Stimulated activated CD8-positive, alpha-beta memory T cell treated with anti-CD3 and anti-CD28 coated beads, Interleukin-15, amount 100 ng/mL, for 1 hour (primary cell): ENCODE results near the gene ADIG.
A peak's percentile ranks its signal among the peaks of the same experiment; 100 is the strongest.

Source experiments
- DNase-seq: peaks from one replicate; pipeline ENCODE4 v3.0.0-alpha.2; 2020; ENCODE audit warnings: low read depth

ADIG gene

DNA sequence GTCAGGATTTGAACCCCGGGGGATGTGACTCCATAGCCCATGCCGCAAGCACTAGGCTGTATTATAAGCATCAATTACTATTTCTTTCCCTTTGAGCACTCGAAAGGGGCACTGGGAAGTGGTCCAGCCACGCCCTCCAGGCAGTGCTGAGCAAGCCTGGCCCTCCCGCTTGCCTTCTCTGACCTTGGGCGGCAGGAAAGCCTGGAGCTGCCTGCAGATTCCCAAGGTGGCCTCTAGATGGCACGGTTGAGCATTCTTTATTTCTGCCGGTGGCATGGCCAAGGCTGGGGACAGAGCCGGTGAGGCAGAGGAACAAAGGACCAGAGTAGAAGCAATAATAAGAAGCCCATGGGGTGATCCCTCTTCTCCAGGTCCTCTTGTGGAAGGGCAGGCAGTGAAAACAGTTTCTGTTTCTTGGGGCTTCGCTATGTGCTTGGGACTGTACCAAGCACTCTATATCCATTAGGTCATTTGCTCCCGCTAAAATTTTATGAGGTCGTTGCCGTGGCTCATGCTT, 52.6 kb downstream of the ADIG start:
- DNase-seq, result peak; percentile 23

DNA sequence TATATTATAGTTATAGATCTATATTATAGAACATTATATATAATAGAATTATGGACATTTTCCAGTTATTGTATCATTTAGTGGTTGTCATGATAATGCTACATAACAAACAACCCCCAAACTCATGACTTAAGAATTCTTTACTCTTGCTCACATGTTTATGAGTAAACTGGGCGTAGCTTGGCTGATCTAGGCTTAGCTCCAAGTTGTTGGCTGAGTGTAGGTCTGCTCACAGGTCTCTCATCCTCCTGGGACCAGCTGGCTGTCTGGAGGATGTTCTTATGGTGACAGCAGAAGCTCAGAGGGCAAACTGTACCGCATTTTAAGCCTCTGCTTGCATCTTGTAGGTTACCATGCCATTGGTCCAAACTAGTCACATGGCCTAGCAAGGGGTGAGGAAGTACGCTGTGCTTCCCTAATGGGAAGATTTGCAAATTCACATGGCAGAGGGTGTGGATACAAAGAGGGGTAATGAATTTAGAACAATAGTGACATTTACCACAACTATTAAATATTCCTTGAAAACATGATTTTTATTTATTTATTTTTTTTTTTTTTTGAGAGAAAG, 54.8 kb downstream of the ADIG start:
- DNase-seq, result no peak
